Right lobe of liver (tissue), 6 donors: ENCODE results near the gene C1D. TPM values are rescaled to one million over a fixed set of nuclear protein-coding genes. Genes with fewer than 3 reads are reported as not detected.
"Not testable (repeated sequence)": the region's sequence is repeated elsewhere in the genome, so short reads cannot be mapped to it uniquely, and the experiment has no call there.

Source experiments
- ATAC-seq, 4 donors: fragments of 200-7000 bp; cut with Tn5 transposase; one replicate each; pipeline ENCODE4 v1.9.1; 2020; ENCODE audit warnings: mild to moderate bottlenecking in 4 of 4, moderate library complexity in 4 of 4
- DNase-seq, 3 donors: peaks; one replicate each; pipeline ENCODE4 v3.0.0-alpha.2; 2020
- H3K27ac ChIP-seq, 3 donors: fragments of 200-600 bp; one replicate each; pipeline ENCODE4 v1.8.0; 2022
- H3K27me3 ChIP-seq, 2 donors: fragments of 200-600 bp; one replicate each; pipeline ENCODE4 v1.8.0; 2022
- H3K36me3 ChIP-seq, 4 donors: fragments of 200-600 bp; sonication (generic) in 1 of 4; one replicate each; pipeline versions ENCODE4 v1.5.1 to v1.8.0; 2017 to 2022; ENCODE audit warnings: control low read depth in 1 of 4
- H3K4me1 ChIP-seq, 4 donors: fragments of 200-600 bp; sonication (generic) in 1 of 4; one replicate each; pipeline versions ENCODE4 v1.5.1 to v1.8.0; 2017 to 2022; ENCODE audit warnings: control low read depth in 1 of 4
- H3K4me3 ChIP-seq, 3 donors: fragments of 200-600 bp; one replicate each; pipeline ENCODE4 v1.8.0; 2022
- H3K9me3 ChIP-seq, 4 donors: fragments of 200-600 bp; sonication (generic) in 1 of 4; one replicate each; pipeline versions ENCODE4 v1.5.1 to v1.8.0; 2017 to 2022; ENCODE audit warnings: control low read depth in 1 of 4
- CTCF ChIP-seq, 4 donors: fragments of 200-600 bp in 3 of 4; fragments of 450-650 bp in 1 of 4; IDR thresholded peaks; one replicate each; pipeline versions ENCODE4 v1.5.1 to v1.8.0; 2016 to 2022; ENCODE audit warnings: antibody characterized with exemption in 4 of 4, mild to moderate bottlenecking in 2 of 4
- POLR2A ChIP-seq: fragments of 450-650 bp; IDR thresholded peaks from one replicate; pipeline ENCODE4 v1.6.1; 2017; ENCODE audit warnings: antibody characterized with exemption, mild to moderate bottlenecking
- WGBS: methylation state at CpG from one replicate; pipeline ENCODE4 v1.1.6; 2018; ENCODE audit warnings: low coverage, low lambda C conversion rate; ENCODE audit not compliant: insufficient coverage; ENCODE audit errors: missing lambda C conversion rate; 5-methylcytosine and 5-hydroxymethylcytosine counted together
- intact Hi-C, 2 donors: fragments of 100-400 bp; cut with DNase I; formaldehyde crosslinking; loops; one replicate each; pipeline versions ENCODE4 v1.11.2 to v1.14.1; 2022
- total RNA-seq, 6 experiments: library from RNA; depleted of rRNA in 2 of 6; stranded (reverse); fragments of >200 nt in 2 of 6; fragmentation: NEBNext Ultra II Directional in 3 of 6; extraction: Animal tissue kit (Norgen Biotek cat#: 25700) in 3 of 6; gene quantifications; one replicate each; pipeline versions ENCODE4 v1.1.0 to v1.2.4, GENCODE V29; 2016 to 2023
- donor health status: DM: no; HTN: yes; CAD: no.
- donor health status: DM: no; HTN: no; CAD: no.
- donor health status: DM: no; HTN: no; CAD: no.
- donor health status: DM: no; HTN: yes; CAD: no.
- donor health status: DM: no; HTN: yes; CAD: no.

C1D gene
- total RNA-seq, 6 experiments from 2014 or later: 7.1 to 42.8 (median 15.0) TPM

DNA sequence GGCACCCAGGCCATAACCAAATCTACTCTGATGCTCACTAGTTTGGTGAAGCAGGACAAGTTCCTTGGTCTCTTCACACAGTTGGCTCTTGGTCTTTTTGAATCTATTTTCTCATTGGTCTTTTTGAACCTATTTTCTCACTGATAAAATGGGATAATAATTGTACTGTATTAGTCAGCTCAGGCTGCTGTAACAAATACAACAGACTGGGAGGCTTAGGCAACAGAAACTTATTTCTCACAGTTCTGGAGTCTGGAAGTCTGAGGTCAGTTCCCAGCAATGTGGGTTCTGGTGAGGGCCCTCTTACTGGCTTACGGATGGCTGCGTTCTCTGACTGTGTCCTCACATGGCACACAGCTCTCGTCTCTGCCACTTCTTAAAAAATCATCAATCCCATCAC, 63.5 kb downstream of the C1D start:
- ATAC-seq: no peak

DNA sequence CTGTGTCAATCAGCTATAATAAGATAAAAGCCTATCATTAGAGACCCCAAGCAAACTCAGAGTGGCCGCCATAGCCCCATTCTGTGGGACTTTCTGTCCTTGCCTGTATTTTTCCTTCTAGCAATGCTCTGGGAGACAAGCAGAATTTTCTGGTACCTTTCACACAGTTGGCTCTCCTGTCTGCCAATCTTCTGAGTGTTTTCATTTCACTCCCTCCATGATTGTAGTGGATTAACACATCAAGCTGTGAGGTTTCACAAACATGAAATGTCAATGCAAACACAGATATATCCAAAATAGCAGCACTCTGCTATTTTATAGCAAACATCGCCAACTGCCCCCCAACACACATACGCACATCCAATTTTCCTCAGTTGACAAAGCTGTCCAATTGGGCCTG, 64.9 kb downstream of the C1D start:
- WGBS: 94% methylated on average over 3 of the region's 3 CpGs
- Histone ChIP-seq H3K27ac (no peak overlapping the region), H3K4me1 (no peaks in the 10 kb centered on the region), H3K36me3 (no peaks in the 10 kb centered on the region), H3K9me3 (no peaks in the 10 kb centered on the region), H3K27me3 (no peaks in the 10 kb centered on the region), H3K4me3 (no peak overlapping the region)
- intact Hi-C loops: no loop called here
- DNase-seq: no peak
- ATAC-seq: no peak
- no peak for TF ChIP-seq CTCF (IDR thresholded peaks at IDR 0.05)

More for the DNA sequence above, 63.5 kb downstream of the C1D start:
- no peak overlapping the region for H3K4me3 ChIP-seq
- WGBS: 78% methylated on average over 3 of the region's 3 CpGs
- no peak for DNase-seq
- H3K9me3 ChIP-seq: no peaks in the 10 kb centered on the region
- no peaks in the 10 kb centered on the region for H3K27me3 ChIP-seq
- H3K27ac ChIP-seq: no peak overlapping the region
- intact Hi-C loops: no loop called here
- no peaks in the 10 kb centered on the region for H3K36me3 ChIP-seq
- H3K4me1 ChIP-seq: no peaks in the 10 kb centered on the region
- TF ChIP-seq POLR2A (no peak), CTCF (IDR thresholded peaks at IDR 0.05) (no peak)

DNA sequence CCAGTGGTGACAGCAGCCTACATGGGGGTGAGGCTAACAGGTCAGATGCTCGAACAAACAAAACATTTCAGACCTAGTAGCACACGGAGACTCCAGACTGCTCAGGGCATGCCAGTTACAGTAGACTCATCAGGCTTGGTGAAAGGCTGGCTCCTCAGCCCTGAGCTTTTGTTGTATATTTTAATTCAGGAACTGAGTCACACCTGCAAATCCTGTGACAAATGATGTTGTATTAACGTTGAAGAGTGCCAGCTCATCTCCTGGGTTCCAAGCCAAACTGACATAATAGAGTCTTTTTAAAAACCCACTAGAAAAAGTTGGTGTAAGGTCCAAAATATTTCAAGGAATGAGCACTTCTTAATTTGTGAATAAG, 65.3 kb downstream of the C1D start:
- ATAC-seq: no peak
- no peak for DNase-seq
- Histone ChIP-seq H3K27ac (no peak overlapping the region), H3K27me3 (no peaks in the 10 kb centered on the region), H3K4me1 (no peaks in the 10 kb centered on the region), H3K36me3 (no peaks in the 10 kb centered on the region), H3K4me3 (no peak overlapping the region), H3K9me3 (no peaks in the 10 kb centered on the region)
- intact Hi-C loops: no loop called here
- WGBS: 8% methylated on average over 1 of the region's 3 CpGs
- TF ChIP-seq POLR2A (no peak), CTCF (IDR thresholded peaks at IDR 0.05) (no peak)

DNA sequence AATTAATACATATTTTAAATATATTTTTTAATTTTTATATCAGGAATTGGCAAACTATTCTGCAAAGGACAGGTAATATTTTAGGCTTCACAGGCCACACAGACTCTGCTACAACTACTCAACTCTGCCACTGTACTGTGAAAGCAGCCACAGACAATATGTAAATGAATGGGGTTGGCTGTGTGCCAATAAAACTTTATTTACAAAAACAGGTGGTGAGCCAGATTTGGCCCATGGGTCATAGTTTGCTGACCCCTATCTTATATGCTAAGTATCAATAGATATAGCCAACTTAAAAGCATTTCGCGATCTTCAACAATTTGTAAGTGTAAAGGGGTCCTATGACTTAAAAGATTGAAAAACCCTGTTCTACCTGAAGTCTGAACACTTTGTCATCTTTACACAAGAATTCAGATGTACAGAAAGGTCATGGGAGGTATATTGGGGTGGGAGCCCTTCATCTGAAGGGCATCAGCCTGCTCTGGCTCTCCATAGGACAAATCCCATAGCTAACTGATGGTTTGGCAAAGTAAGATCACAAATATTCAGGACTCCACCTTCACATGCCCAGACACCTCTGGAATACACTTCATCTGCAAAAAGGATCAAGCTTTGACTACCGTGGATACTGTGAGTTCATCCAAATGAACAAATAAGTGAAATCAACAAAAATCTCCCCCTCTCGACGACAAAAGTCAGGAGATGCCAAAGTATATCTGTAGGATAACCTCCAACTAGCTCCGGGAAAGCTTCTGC, 65.9 kb downstream of the C1D start:
- no peaks in the 10 kb centered on the region for H3K9me3 ChIP-seq
- ATAC-seq (no peak), DNase-seq (no peak)
- H3K36me3 ChIP-seq: no peaks in the 10 kb centered on the region
- no peak overlapping the region for H3K4me3 ChIP-seq
- H3K27me3 ChIP-seq: no peaks in the 10 kb centered on the region
- no peaks in the 10 kb centered on the region for H3K4me1 ChIP-seq
- TF ChIP-seq CTCF (IDR thresholded peaks at IDR 0.05): no peak
- WGBS: 50% methylated on average over 6 of the region's 6 CpGs
- no peak overlapping the region for H3K27ac ChIP-seq
- intact Hi-C loops: no loop called here

DNA sequence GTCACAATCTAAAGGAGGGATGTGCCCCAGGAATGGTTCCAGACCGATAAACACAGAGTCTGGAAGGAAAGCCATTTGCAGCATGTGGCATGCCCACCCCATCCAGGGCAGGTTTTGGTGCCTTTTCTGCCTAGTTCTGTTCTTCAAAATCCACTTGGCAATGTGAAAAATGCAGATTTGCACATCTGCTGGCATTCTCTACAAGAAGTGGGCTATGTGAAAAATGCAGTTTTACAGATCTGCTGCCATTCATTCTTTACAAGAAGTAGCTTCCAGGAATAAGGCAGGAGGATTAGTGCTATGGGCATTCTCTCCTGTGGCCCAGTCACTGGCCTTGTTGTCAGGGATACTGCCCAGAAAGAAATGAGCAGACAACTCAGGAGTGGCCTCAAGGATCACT, 68.1 kb downstream of the C1D start:
- 50% methylated on average over 1 of the region's 1 CpG for WGBS
- Histone ChIP-seq H3K4me3 (no peak overlapping the region), H3K9me3 (no peaks in the 10 kb centered on the region), H3K27ac (no peak overlapping the region), H3K4me1 (no peaks in the 10 kb centered on the region), H3K36me3 (no peaks in the 10 kb centered on the region), H3K27me3 (no peaks in the 10 kb centered on the region)
- TF ChIP-seq POLR2A: no peak
- no peak for TF ChIP-seq CTCF (IDR thresholded peaks at IDR 0.05)
- intact Hi-C loops: no loop called here
- ATAC-seq: no peak
- DNase-seq: no peak

- H3K4me3 ChIP-seq, intact Hi-C loops, H3K4me1 ChIP-seq, H3K9me3 ChIP-seq, DNase-seq, H3K36me3 ChIP-seq, H3K27me3 ChIP-seq, H3K27ac ChIP-seq, ATAC-seq: not testable (repeated sequence)
- WGBS: 64% methylated on average over 3 of the region's 3 CpGs
Measured at GRCh38 chr2:67994069-67994468, 68.7 kb downstream of the C1D start.
